ENCODE measurements around the gene RAB3C. TPM values are rescaled to one million over a fixed set of nuclear protein-coding genes. Genes with fewer than 3 reads are reported as not detected.

RAB3C gene
- total RNA-seq, 1 experiment from 2014 or later, result not detected

GRCh38 chr5:58786035-58786434, 203.2 kb downstream of the RAB3C start:
- in situ Hi-C loops (cut with HindIII; ENCODE audit: low pct_unique_long_range_greater_than_20kb, low sequenced_read_pairs), result no loop called here
- no peak for DNase-seq (ENCODE audit: low read depth)

GRCh38 chr5:58786711-58787303, 203.9 kb downstream of the RAB3C start:
- in situ Hi-C loops (cut with HindIII; ENCODE audit: low pct_unique_long_range_greater_than_20kb, low sequenced_read_pairs), result no loop called here
- DNase-seq (ENCODE audit: low read depth), result no peak

GRCh38 chr5:58787987-58788386, 205.1 kb downstream of the RAB3C start:
- in situ Hi-C loops (cut with HindIII; ENCODE audit: low pct_unique_long_range_greater_than_20kb, low sequenced_read_pairs), result no loop called here
- DNase-seq (ENCODE audit: low read depth), result no peak

- DNase-seq (ENCODE audit: low read depth), result no peak
- in situ Hi-C loops (cut with HindIII; ENCODE audit: low pct_unique_long_range_greater_than_20kb, low sequenced_read_pairs), result no loop called here
Measured at GRCh38 chr5:58793888-58794657, 211.2 kb downstream of the RAB3C start.

GRCh38 chr5:58794875-58795274, 212.0 kb downstream of the RAB3C start:
- in situ Hi-C loops (cut with HindIII; ENCODE audit: low pct_unique_long_range_greater_than_20kb, low sequenced_read_pairs), result no loop called here
- no peak for DNase-seq (ENCODE audit: low read depth)

- DNase-seq (ENCODE audit: low read depth), result no peak
- in situ Hi-C loops (cut with HindIII; ENCODE audit: low pct_unique_long_range_greater_than_20kb, low sequenced_read_pairs), result no loop called here
Measured at GRCh38 chr5:58795327-58795726, 212.5 kb downstream of the RAB3C start.

GRCh38 chr5:58797021-58797420, 214.1 kb downstream of the RAB3C start:
- DNase-seq (ENCODE audit: low read depth), result no peak
- in situ Hi-C loops (cut with HindIII; ENCODE audit: low pct_unique_long_range_greater_than_20kb, low sequenced_read_pairs), result no loop called here

GRCh38 chr5:58800356-58800755, 217.5 kb downstream of the RAB3C start:
- in situ Hi-C loops (cut with HindIII; ENCODE audit: low pct_unique_long_range_greater_than_20kb, low sequenced_read_pairs), result no loop called here
- DNase-seq (ENCODE audit: low read depth), result no peak

GRCh38 chr5:58800861-58801540, 218.1 kb downstream of the RAB3C start:
- in situ Hi-C loops (cut with HindIII; ENCODE audit: low pct_unique_long_range_greater_than_20kb, low sequenced_read_pairs), result no loop called here
- DNase-seq (ENCODE audit: low read depth), result no peak

GRCh38 chr5:58803056-58803455, 220.2 kb downstream of the RAB3C start:
- in situ Hi-C loops (cut with HindIII; ENCODE audit: low pct_unique_long_range_greater_than_20kb, low sequenced_read_pairs), result no loop called here
- no peak for DNase-seq (ENCODE audit: low read depth)

GRCh38 chr5:58804291-58804690, 221.4 kb downstream of the RAB3C start:
- in situ Hi-C loops (cut with HindIII; ENCODE audit: low pct_unique_long_range_greater_than_20kb, low sequenced_read_pairs), result no loop called here
- no peak for DNase-seq (ENCODE audit: low read depth)

GRCh38 chr5:58810086-58810485, 227.2 kb downstream of the RAB3C start:
- in situ Hi-C loops (cut with HindIII; ENCODE audit: low pct_unique_long_range_greater_than_20kb, low sequenced_read_pairs), result no loop called here
- no peak for DNase-seq (ENCODE audit: low read depth)

GRCh38 chr5:58813855-58814254, 231.0 kb downstream of the RAB3C start:
- in situ Hi-C loops (cut with HindIII; ENCODE audit: low pct_unique_long_range_greater_than_20kb, low sequenced_read_pairs), result no loop called here
- no peak for DNase-seq (ENCODE audit: low read depth)

- no peak for DNase-seq (ENCODE audit: low read depth)
- in situ Hi-C loops (cut with HindIII; ENCODE audit: low pct_unique_long_range_greater_than_20kb, low sequenced_read_pairs), result no loop called here
Measured at GRCh38 chr5:58816181-58816731, 233.4 kb downstream of the RAB3C start.

- in situ Hi-C loops (cut with HindIII; ENCODE audit: low pct_unique_long_range_greater_than_20kb, low sequenced_read_pairs), result no loop called here
- no peak for DNase-seq (ENCODE audit: low read depth)
Measured at GRCh38 chr5:58818465-58818864, 235.6 kb downstream of the RAB3C start.

GRCh38 chr5:58825441-58825840, 242.6 kb downstream of the RAB3C start:
- no peak for DNase-seq (ENCODE audit: low read depth)
- in situ Hi-C loops (cut with HindIII; ENCODE audit: low pct_unique_long_range_greater_than_20kb, low sequenced_read_pairs), result no loop called here

GRCh38 chr5:58825899-58826298, 243.0 kb downstream of the RAB3C start:
- DNase-seq (ENCODE audit: low read depth), result no peak
- in situ Hi-C loops (cut with HindIII; ENCODE audit: low pct_unique_long_range_greater_than_20kb, low sequenced_read_pairs), result no loop called here

GRCh38 chr5:58827463-58827862, 244.6 kb downstream of the RAB3C start:
- in situ Hi-C loops (cut with HindIII; ENCODE audit: low pct_unique_long_range_greater_than_20kb, low sequenced_read_pairs), result no loop called here
- DNase-seq (ENCODE audit: low read depth), result no peak

GRCh38 chr5:58828258-58828657, 245.4 kb downstream of the RAB3C start:
- in situ Hi-C loops (cut with HindIII; ENCODE audit: low pct_unique_long_range_greater_than_20kb, low sequenced_read_pairs), result no loop called here
- no peak for DNase-seq (ENCODE audit: low read depth)
